Stimulated activated CD4-positive, alpha-beta T cell treated with anti-CD3 and anti-CD28 coated beads, TNF-alpha, amount 100 ng/mL, for 4 hours (primary cell): ENCODE results near the gene P2RX3.

Experiments
- DNase-seq, 3 experiments: peaks; one replicate each; pipeline ENCODE4 v3.0.0-alpha.2; 2020; ENCODE audit warnings: low read depth in 3 of 3

The P2RX3 gene

GRCh38 chr11:57370251-57370650 lies 32.1 kb downstream of the P2RX3 start:
- no peak for DNase-seq

DNA sequence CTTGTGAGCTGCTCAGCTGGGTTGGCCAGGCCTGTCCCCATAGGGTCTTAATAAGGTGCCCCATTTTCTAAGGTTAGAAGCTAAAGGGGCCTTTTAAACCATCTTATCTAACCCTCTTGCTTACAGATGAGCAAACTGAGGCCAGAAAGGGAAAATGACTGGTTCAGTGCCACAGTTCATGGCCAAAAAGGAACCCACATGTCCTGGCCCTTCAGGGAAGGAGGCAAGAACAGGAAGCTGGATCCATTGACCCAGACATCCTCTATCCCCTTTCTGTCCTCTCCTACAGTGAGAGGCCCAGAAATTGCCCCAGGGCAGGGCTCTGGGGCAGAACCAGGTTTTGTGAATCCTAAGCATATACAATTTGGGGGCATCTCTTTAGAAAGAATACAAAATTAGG lies 32.8 kb downstream of the P2RX3 start:
- no peak for DNase-seq

DNA sequence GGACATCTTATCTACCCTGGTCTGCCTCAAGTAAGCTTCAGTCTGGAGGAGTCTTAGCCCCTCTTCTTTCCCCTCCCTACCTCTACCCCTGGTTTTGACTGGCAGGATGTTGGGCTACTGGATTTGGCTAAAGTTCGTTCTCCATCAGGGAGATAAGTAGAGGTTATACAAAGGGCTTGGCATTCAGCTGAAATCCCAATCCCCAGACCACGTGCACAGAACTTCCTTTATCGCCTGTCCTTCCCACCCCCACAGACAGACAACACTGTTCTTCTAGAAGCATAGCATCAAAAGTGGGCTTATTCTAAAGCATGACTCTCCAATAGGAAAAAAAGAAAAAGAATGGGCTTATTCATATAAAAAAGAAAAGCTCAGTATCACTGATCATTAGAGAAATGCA lies 35.0 kb downstream of the P2RX3 start:
- DNase-seq = no peak

GRCh38 chr11:57374966-57375365 lies 36.8 kb downstream of the P2RX3 start:
- DNase-seq = no peak

DNA sequence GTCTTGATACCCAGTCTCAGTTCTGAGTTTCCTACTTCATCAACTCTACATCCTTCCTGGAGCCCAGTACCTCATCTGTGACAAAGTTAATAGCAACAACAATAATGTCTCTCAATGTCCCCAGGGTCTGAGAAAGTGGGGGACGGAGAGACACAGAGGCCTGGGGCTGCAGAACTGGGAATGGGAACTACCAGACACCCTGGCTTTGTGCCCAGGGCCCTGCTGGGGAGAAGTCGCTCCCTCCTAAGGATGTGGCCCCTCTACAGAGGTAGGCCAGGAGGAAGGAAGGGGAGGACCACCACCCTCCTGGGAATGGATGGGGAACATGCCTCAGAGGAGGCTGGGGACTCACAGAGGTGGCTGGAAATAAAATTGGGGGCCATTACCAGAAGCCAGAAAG lies 37.3 kb downstream of the P2RX3 start:
- DNase-seq = no peak

DNA sequence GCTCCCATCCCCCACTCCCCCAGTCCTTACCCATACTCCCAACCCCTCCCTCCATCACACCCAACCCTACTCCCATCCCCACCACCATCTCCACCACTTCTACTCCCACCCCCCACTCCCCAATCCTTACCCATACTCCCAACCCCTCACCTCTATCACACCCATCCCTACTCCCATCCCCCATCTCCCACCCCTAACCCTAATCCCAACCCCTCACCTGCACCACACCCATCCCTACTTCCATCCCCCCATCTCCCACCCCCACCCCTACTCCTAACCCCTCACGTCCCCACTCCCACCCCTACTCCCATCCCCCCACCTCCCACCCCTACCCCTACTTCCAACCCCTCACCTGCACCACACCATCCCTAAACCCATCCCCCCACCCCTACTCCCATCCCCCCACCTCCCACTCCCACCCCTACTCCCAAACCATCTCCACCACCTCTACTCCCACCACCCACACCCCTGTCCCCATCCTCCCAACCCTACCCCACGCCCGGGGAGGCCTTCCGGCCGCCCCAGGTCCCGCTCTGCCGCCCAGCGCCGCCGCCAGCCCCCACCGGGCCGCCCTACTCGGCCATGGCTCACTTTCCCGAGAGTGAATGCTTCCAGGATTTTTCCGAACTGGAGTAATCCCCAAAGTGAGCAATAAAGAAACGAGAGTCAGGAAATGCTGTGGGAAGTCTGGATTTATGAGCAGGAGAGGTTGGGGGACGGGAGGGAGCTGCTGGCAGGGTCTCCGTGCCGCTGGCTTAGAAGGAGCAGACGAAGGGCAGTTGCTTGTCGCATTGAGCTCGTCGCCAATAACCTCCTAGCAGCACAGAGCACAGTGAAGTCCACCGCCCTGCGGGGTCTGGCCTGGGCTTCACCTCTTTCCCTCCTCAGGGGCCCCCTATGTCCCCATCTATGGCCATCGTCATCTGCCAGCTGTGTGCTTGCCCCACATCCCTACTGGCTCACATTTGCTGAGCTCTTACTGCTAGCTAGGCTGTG lies 38.2 kb downstream of the P2RX3 start:
- no peak for DNase-seq

DNA sequence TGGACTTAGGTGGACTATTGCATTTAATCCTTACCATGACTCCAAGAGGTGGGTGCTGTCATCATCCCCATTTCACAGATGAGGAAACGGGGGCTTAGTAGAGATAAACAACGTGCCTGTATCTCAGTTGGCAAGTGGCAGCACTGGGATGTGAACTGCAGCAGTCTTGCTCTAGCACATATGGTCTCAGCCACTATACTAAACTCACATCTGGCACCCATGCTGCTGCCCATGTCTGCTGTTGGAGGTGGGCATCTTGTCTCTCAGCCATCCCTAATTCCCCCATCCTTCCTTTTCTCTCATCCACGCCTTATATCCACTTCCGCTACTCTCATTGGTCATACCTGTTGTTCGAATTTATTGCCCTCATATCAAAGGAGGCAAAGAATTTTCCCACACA lies 39.0 kb downstream of the P2RX3 start:
- DNase-seq = no peak

- no peak for DNase-seq
Measured at GRCh38 chr11:57378186-57378585, 40.0 kb downstream of the P2RX3 start.

GRCh38 chr11:57379732-57380131 lies 41.6 kb downstream of the P2RX3 start:
- DNase-seq = no peak

DNA sequence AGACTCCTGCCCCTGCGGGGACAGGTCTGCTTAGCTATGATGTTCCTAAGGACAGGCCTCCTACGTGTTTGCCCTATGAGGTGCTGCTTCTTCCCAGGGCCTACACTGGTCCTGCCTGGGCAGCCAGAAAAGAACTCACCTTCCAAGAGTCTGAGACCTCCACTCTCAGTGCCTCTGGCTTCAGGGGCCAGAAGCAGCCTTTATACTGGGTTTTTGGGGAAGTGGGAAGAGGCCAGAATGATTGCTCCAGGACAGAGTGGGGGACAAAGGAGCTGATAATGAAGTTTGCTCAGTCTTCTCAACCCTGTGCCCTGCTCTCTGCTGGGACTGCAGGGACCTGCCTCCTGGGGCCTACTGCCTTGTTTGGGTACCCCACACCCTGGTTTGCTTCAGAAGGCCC lies 42.8 kb downstream of the P2RX3 start, which contains the start of gene PRG3:
Gene PRG3, minus strand, starts transcription at position 176 of the 400 bp plus-strand sequence. CDS start 442 bp downstream, outside the sequence.
- DNase-seq = no peak

- DNase-seq = no peak
Measured at GRCh38 chr11:57386178-57386940, 48.2 kb downstream of the P2RX3 start.

DNA sequence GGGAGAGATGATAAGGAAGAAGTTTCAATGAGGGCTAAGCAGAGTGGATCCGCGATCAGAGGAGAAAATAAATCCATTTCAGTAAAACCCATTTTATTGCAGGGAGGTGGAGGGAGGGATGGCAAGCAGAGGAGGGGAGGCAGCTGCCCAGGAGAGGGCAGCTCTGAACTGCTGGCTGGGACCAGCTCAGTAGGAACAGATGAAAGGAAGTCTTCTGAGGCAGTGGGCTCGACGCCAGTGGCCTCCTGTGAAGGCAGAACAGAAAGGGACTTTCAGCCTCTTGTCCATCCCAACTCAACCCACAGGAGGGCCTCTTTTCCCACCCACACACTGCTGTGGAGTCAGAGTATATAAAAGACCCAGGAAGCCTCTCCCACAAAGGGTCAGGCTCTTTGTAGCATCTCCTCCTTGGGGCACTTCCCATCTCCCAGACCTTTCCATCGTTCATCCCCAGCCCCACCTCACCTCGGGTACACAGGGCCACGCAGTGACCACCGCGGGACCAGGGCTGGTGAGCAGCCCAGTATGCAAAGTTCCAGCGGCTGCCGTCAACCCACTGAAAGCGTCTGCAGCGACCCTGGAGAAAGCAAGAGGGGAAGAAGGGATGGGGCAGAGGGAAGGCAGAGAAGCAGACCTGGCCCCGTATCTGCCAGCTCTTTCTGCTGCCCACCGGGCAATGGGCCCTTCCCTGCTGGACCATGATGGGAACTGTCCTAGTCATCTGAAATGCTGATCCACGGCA lies 49.3 kb downstream of the P2RX3 start:
- DNase-seq = no peak

DNA sequence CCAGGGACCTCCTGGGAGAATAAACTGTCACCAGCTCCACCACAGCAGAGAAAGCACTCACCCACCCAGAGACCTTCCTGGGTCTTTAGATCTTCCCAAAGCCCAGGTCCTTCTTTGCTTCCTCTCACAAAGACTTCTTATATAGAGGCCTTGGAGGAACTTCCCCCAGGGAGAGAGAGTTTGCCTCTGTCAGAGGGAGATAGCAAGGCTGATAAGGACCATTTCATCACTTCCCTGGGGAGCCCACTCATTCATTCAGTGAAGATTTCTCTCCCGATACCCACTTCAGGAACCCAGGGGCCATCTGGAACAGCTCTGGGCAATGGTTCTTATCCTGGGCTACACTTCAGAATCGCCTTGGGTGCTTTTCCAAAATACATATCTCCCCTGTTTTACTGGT lies 52.4 kb downstream of the P2RX3 start, which contains the start of gene PRG2:
Gene PRG2, minus strand, starts transcription at position 116 of the 400 bp plus-strand sequence. CDS start 706 bp downstream, outside the sequence.
- no peak for DNase-seq

DNA sequence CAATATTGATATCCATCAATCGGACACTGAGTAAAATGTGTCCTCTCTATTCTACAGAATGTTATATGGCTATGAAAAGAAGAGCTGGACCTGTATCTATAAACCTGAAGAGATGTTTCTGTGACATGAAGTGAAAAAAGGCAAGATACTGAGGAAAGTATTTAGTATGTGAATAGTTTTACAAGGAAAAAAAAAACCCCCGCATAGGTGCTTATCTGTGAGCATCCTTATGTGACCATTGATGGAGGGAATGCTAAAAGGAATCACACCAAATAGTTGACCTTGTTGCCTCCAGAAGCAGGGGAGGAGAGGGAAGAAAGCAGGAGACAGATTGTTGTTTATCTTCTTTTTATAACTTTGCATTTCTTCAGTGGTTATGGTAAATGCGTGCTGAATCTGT lies 53.0 kb downstream of the P2RX3 start:
- no peak for DNase-seq

GRCh38 chr11:57391539-57391938 lies 53.4 kb downstream of the P2RX3 start:
- DNase-seq = no peak

DNA sequence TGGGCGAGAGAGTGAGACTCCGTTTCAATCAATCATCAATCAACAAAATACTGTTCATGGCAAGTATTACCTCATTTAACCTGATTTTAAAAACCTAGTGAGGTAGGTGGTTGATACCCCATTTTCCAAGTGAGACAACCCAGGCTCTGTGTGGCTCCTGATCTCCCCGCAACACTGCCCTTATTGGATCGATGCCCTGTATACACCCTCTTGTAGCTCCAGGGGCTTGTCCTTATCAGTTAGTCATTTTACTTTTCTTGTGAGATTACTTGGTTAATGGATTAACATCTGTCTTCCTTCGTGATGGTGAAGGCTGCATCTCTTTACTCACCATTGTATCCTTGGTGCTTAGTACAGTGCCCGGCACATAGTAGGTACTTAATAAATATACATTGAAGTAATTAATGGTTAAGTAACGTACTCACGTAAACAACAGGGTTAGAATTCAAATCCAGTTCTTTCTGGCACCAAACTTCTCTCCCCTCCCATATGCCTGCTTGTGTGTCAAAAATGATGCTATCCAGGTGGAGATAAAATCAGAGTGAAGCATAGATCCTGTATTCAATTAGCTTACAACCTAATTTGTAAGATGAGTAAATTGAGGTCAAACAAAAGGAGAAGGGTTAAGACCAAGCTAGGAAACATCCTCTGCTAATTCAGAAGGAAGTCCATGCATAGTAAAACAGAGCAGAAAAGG lies 54.1 kb downstream of the P2RX3 start:
- no peak for DNase-seq

DNA sequence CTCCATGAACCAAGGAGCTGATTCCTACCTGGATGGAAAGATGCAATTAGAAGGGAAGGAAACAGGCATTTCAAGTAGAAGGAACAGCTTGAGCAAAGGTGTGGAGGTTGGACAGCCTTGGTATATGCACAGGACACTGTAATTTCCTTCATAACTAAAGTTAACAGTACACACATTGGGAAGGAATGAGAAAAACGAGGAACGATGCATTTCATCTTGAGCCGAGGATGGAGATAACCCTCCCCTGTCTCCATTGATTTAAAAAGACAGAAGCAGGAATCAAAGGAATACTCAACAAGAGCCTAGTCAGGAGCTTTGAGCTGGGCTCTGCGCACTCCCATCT lies 54.6 kb downstream of the P2RX3 start:
- DNase-seq = no peak

- DNase-seq = no peak
Measured at GRCh38 chr11:57394203-57394965, 56.2 kb downstream of the P2RX3 start.

GRCh38 chr11:57395905-57396623 lies 57.9 kb downstream of the P2RX3 start:
- DNase-seq = no peak

DNA sequence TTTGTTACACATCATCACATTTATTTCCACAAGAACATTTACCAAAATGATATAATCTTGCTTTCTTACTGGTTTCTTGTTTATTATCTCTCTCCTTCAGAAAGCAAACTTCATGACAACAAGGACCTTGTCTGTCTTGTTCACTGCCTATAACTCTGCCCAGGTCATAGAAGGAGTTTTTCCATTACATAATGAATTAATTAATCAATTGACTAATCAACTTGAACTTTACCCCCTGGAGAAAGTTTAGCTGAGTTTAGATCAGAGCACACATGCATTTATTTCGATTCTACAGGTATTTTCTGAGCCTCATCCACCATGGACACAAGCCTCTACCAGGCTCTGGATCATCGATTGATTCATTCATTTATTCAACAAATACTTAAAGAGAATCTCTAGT lies 58.6 kb downstream of the P2RX3 start:
- no peak for DNase-seq
